Thoracic aorta endothelial cell (primary cell): ENCODE measurements around the gene EFL1. TPM values are rescaled to one million over a fixed set of nuclear protein-coding genes. Genes with fewer than 3 reads are reported as not detected.

ENCODE experiments used
- small RNA-seq: library from RNA; depleted of rRNA; stranded (forward); fragments of <200 nt; gene quantifications from one replicate; pipeline ENCODE3, GENCODE V24; 2012
- total RNA-seq: library from RNA; depleted of rRNA; stranded (reverse); fragments of >200 nt; gene quantifications from 2 replicates; pipeline ENCODE4 v1.2.3, GENCODE V29; 2012

The EFL1 gene
- total RNA-seq: 35.1 and 36.8 TPM in 2 replicates

GRCh38 chr15:82262422-82263026 lies at the start of gene EFL1, which contains the start of gene SAXO2:
TSS of gene EFL1 (minus strand) at chr15:82262734. CDS start at chr15:82261778, 956 bp downstream.
TSS of gene SAXO2 (plus strand) at chr15:82262818. CDS start at chr15:82262880, 62 bp downstream.

Small RNAs within 50 kb of the gene (small RNA-seq; reads per million reads assigned to genes)
- not detected for gene RNU1-77P

Other genes starting within 250 kb of the EFL1 start
- gene MEX3B, start 216.7 kb downstream of the EFL1 start, total RNA-seq: 7.3 and 10.9 TPM in 2 replicates
- gene SAXO2, start 84 bp upstream of the EFL1 start, total RNA-seq: 0.22 and 0.40 TPM in 2 replicates
- 0.40 and 1.2 TPM in 2 replicates for gene GOLGA6L10, start 86.7 kb upstream of the EFL1 start, total RNA-seq
- gene GOLGA6L9, start 167.1 kb upstream of the EFL1 start, total RNA-seq: 2.8 and 2.9 TPM in 2 replicates